ENCODE data around the gene DNMT3A. TPM values are rescaled to one million over a fixed set of nuclear protein-coding genes. Genes with fewer than 3 reads are reported as not detected.

The DNMT3A gene
- total RNA-seq, 1 donor from 2014 or later: 43.8 TPM

- DNase-seq (ENCODE audit: low read depth in 2 of 2): peak in 1 of 2 donors; percentile 17
Observed at GRCh38 chr2:25347205-25347815, 5.6 kb upstream of the DNMT3A start.

GRCh38 chr2:25343187-25343825, 1.6 kb upstream of the DNMT3A start:
- DNase-seq (ENCODE audit: low read depth in 2 of 2): no peak

- DNase-seq (ENCODE audit: low read depth in 2 of 2): peak; percentile 83 to 94
Observed at GRCh38 chr2:25342372-25343186, 854 bp upstream of the DNMT3A start.

GRCh38 chr2:25341011-25341727, 556 bp downstream of the DNMT3A start:
- DNase-seq (ENCODE audit: low read depth in 2 of 2): peak in 1 of 2 donors; percentile 38

GRCh38 chr2:25340181-25340921, 1.4 kb downstream of the DNMT3A start:
- DNase-seq (ENCODE audit: low read depth in 2 of 2): peak in 1 of 2 donors; percentile 6

GRCh38 chr2:25339791-25340180, 1.9 kb downstream of the DNMT3A start:
- DNase-seq (ENCODE audit: low read depth in 2 of 2): no peak

- no peak for DNase-seq (ENCODE audit: low read depth in 2 of 2)
Observed at GRCh38 chr2:25339211-25339674, 2.5 kb downstream of the DNMT3A start.

GRCh38 chr2:25338401-25338800, 3.3 kb downstream of the DNMT3A start:
- DNase-seq (ENCODE audit: low read depth in 2 of 2): no peak

GRCh38 chr2:25337891-25338290, 3.8 kb downstream of the DNMT3A start:
- no peak for DNase-seq (ENCODE audit: low read depth in 2 of 2)

GRCh38 chr2:25337276-25337675, 4.4 kb downstream of the DNMT3A start:
- no peak for DNase-seq (ENCODE audit: low read depth in 2 of 2)

GRCh38 chr2:25336383-25336841, 5.3 kb downstream of the DNMT3A start:
- no peak for DNase-seq (ENCODE audit: low read depth in 2 of 2)

GRCh38 chr2:25335971-25336370, 5.8 kb downstream of the DNMT3A start:
- no peak for DNase-seq (ENCODE audit: low read depth in 2 of 2)

GRCh38 chr2:25335204-25335603, 6.5 kb downstream of the DNMT3A start:
- DNase-seq (ENCODE audit: low read depth in 2 of 2): no peak

GRCh38 chr2:25334482-25334881, 7.2 kb downstream of the DNMT3A start:
- no peak for DNase-seq (ENCODE audit: low read depth in 2 of 2)

- no peak for DNase-seq (ENCODE audit: low read depth in 2 of 2)
Observed at GRCh38 chr2:25333981-25334380, 7.7 kb downstream of the DNMT3A start.

- no peak for DNase-seq (ENCODE audit: low read depth in 2 of 2)
Observed at GRCh38 chr2:25332571-25332970, 9.2 kb downstream of the DNMT3A start.

GRCh38 chr2:25331686-25332365, 9.9 kb downstream of the DNMT3A start:
- no peak for DNase-seq (ENCODE audit: low read depth in 2 of 2)

GRCh38 chr2:25330937-25331336, 10.8 kb downstream of the DNMT3A start:
- DNase-seq (ENCODE audit: low read depth in 2 of 2): no peak

- no peak for DNase-seq (ENCODE audit: low read depth in 2 of 2)
Observed at GRCh38 chr2:25330273-25330672, 11.5 kb downstream of the DNMT3A start.

All from lung microvascular endothelial cell (primary cell).